ENCODE measurements around the gene OR6C65.

- no peak for TF ChIP-seq TAF1 (IDR thresholded peaks at IDR 0.05; ENCODE audit: borderline replicate concordance, low read depth, low read length)
- no peak for TF ChIP-seq POLR2AphosphoS5 (IDR thresholded peaks at IDR 0.05; ENCODE audit: low read depth, low read length)
Observed at GRCh38 chr12:55372521-55372920, 27.8 kb upstream of the OR6C65 start.

Measured in GM12892 (cell line).